Fibroblast of pulmonary artery (primary cell): ENCODE measurements around the gene TMEM38B.
"Not testable (repeated sequence)": the region's sequence is repeated elsewhere in the genome, so short reads cannot be mapped to it uniquely, and the experiment has no call there.

Experiments used
- DNase-seq: peaks from one replicate; pipeline ENCODE4 v3.0.0-alpha.2; 2010; ENCODE audit warnings: low read depth
- H3K4me3 ChIP-seq: replicated peaks from 2 replicates; pipeline ENCODE4 v1.5.1; 2011; ENCODE audit warnings: low read depth, mild to moderate bottlenecking, control low read depth, low read length, moderate library complexity
- CTCF ChIP-seq: IDR thresholded peaks from 2 replicates; pipeline ENCODE4 v1.5.1; 2011; ENCODE audit warnings: mild to moderate bottlenecking, control low read depth, low read length, inconsistent platforms; ENCODE audit errors: missing control alignments

Gene TMEM38B

DNA sequence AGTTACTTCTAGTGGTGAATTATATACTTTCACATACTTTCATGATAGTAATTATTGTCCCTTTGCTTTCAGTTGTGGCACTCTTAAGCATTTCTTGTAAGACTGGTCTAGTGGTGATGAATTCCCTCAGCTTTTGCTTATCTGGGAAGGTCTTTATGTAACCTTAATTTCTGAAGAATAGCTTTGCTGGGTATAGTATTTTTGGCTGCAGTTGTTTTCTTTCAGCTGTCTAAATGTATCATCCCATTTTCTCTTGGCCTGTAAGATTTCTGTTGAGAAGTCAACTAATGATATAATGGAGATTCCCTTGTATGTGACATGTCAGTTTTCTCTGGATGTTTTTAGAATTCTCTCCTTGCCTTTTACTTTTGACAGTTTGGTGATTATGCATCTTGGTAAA lies 41.0 kb downstream of the TMEM38B start:
- DNase-seq, result no peak
- no peak overlapping the region for H3K4me3 ChIP-seq
- TF ChIP-seq CTCF, result no peak

GRCh38 chr9:105737205-105737604 lies 42.9 kb downstream of the TMEM38B start:
- DNase-seq, result no peak
- H3K4me3 ChIP-seq, result no peak overlapping the region

DNA sequence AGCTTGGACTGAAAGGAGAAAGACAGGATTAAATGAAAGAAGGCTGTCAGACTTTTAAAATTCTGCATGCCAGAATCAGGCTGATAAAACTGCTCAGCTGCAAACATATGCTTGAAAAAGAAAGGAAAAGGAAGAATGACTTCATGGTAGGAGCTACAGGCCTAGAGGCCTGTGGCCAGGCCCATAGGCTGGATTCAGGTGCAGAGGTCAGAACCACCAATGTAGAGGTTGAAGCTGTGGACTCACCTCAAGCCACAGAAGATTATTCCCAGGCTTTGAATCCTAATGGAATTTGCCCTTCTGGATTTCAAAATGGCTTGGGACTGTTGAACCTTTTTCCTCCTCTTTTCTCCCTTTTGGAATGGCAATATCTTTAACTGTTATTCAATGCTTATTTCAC lies 47.7 kb downstream of the TMEM38B start:
- H3K4me3 ChIP-seq, result no peak overlapping the region
- DNase-seq, result no peak
- TF ChIP-seq CTCF, result no peak

More at GRCh38 chr9:105737205-105737604, 42.9 kb downstream of the TMEM38B start:
- TF ChIP-seq CTCF, result no peak

- not testable (repeated sequence) for H3K4me3 ChIP-seq, DNase-seq
Measured at GRCh38 chr9:105747325-105747724, 53.0 kb downstream of the TMEM38B start.

DNA sequence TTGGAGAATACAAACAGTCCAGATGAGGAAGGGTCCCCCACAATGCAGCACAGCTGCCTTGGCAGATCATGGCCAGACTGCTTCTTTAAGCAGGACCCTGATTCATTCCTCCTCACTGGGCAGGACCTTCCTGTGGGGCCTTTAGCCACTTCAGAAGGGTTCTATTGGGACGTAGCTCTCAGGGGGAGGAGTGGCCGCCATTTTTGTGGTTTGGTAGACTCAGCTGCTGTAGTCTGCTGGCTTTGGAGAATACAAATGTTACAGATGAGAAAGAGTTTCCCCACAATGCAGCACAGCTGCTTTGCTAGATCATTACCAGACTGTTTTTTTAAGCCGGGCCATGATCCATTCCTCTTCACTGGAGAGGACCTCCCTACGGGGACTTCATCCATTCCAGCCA lies 57.4 kb downstream of the TMEM38B start:
- H3K4me3 ChIP-seq, result no peak overlapping the region
- no peak for DNase-seq
- TF ChIP-seq CTCF, result no peak

GRCh38 chr9:105757496-105758251 lies 63.3 kb downstream of the TMEM38B start:
- DNase-seq, result peak; percentile 48
- no peak for TF ChIP-seq CTCF

DNA sequence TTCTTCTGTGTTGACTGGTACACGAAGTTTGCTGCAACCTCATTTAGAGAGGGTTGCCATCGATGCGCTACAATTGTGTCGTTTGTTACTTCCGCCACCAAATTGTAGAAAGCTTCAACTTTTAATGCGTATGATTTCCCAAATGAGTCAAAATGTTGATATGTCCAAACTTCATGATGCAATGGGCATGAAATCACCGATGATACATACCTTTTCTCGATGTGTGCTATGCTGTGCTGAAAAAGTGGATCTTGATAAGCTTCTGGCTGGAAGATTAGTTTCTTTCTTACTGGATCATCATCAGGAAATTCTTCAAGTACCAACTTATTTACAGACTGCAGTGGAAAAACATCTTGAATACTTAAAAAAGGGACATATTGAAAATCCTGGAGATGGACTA lies 65.7 kb downstream of the TMEM38B start:
- no peak for TF ChIP-seq CTCF
- no peak overlapping the region for H3K4me3 ChIP-seq
- peak; percentile 23 for DNase-seq

More at GRCh38 chr9:105757496-105758251, 63.3 kb downstream of the TMEM38B start:
- H3K4me3 ChIP-seq, result no peak overlapping the region

DNA sequence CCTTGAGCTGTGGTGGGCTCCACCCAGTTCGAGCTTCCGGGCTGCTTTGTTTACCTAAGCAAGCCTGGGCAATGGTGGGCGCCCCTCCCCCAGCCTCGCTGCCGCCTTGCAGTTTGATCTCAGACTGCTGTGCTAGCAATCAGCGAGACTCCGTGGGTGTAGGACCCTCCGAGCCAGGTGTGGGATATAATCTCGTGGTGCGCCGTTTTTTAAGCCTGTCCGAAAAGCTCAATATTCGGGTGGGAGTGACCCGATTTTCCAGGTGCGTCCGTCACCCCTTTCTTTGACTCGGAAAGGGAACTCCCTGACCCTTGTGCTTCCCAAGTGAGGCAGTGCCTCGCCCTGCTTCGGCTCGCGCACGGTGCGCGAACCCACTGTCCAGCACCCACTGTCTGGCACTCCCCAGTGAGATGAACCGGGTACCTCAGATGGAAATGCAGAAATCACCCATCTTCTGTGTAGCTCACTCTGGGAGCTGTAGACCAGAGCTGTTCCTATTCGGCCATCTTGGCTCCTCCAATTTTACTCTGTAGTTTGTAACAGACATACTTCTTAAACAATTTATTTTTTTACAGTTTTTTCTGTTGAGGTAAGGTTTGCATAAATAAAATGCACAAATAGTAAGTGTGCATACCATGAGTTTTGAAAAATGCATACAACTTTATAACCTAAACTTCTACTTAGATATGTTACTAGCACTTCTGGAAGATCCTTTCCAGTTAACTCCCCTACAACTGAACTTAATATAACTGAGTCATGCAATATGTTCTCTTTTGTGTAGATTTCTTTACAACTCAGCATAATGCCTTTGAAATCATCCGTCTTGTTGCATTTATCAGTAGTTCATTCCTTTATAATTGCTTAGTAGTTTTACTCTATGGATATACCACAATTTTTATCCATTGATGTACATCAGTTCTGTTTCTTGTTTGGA lies 88.5 kb downstream of the TMEM38B start:
- not testable (repeated sequence) for H3K4me3 ChIP-seq, DNase-seq

GRCh38 chr9:105783495-105783872 lies 89.1 kb downstream of the TMEM38B start:
- DNase-seq, H3K4me3 ChIP-seq: not testable (repeated sequence)

- not testable (repeated sequence) for H3K4me3 ChIP-seq, DNase-seq
Measured at GRCh38 chr9:105786796-105787195, 92.5 kb downstream of the TMEM38B start.
